Measurements from ENCODE around the gene GIPC3.
A peak's percentile ranks its signal among the peaks of the same experiment; 100 is the strongest.
"Not testable (repeated sequence)": the region's sequence is repeated elsewhere in the genome, so short reads cannot be mapped to it uniquely, and the experiment has no call there.

The GIPC3 gene

GRCh38 chr19:3618811-3619630 lies 33.7 kb downstream of the GIPC3 start:
- DNase-seq (ENCODE audit: low read depth), result no peak

GRCh38 chr19:3619631-3620012 lies 34.3 kb downstream of the GIPC3 start:
- DNase-seq (ENCODE audit: low read depth), result no peak

GRCh38 chr19:3620145-3620816 lies 35.0 kb downstream of the GIPC3 start:
- no peak for DNase-seq (ENCODE audit: low read depth)

- DNase-seq (ENCODE audit: low read depth), result no peak
These were observed 35.7 kb downstream of the GIPC3 start for GRCh38 chr19:3620817-3621547.

- DNase-seq (ENCODE audit: low read depth), result no peak
These were observed 36.4 kb downstream of the GIPC3 start for GRCh38 chr19:3621689-3622088.

GRCh38 chr19:3622224-3622623 lies 36.9 kb downstream of the GIPC3 start:
- no peak for DNase-seq (ENCODE audit: low read depth)

- DNase-seq (ENCODE audit: low read depth), result no peak
These were observed 38.4 kb downstream of the GIPC3 start for GRCh38 chr19:3623716-3624115.

GRCh38 chr19:3625996-3626472 lies 40.8 kb downstream of the GIPC3 start:
- no peak for DNase-seq (ENCODE audit: low read depth)

GRCh38 chr19:3626473-3627350 lies 41.4 kb downstream of the GIPC3 start, which contains the start of gene CACTIN:
CACTIN (minus strand) TSS chr19:3626790; CDS start chr19:3626762, 28 bp downstream.
- DNase-seq (ENCODE audit: low read depth), result peak; percentile 96

- no peak for DNase-seq (ENCODE audit: low read depth)
These were observed 42.1 kb downstream of the GIPC3 start for GRCh38 chr19:3627351-3627723.

GRCh38 chr19:3628766-3629165 lies 43.5 kb downstream of the GIPC3 start:
- not testable (repeated sequence) for DNase-seq (ENCODE audit: low read depth)

GRCh38 chr19:3631053-3631861 lies 46.0 kb downstream of the GIPC3 start:
- no peak for DNase-seq (ENCODE audit: low read depth)

GRCh38 chr19:3632098-3632497 lies 46.8 kb downstream of the GIPC3 start:
- DNase-seq (ENCODE audit: low read depth), result no peak

- no peak for DNase-seq (ENCODE audit: low read depth)
These were observed 47.7 kb downstream of the GIPC3 start for GRCh38 chr19:3632739-3633558.

GRCh38 chr19:3633559-3633988 lies 48.3 kb downstream of the GIPC3 start:
- no peak for DNase-seq (ENCODE audit: low read depth)

GRCh38 chr19:3634496-3635045 lies 49.3 kb downstream of the GIPC3 start:
- no peak for DNase-seq (ENCODE audit: low read depth)

GRCh38 chr19:3636506-3636905 lies 51.2 kb downstream of the GIPC3 start:
- no peak for DNase-seq (ENCODE audit: low read depth)

- DNase-seq (ENCODE audit: low read depth), result no peak
These were observed 51.7 kb downstream of the GIPC3 start for GRCh38 chr19:3636962-3637361.

- DNase-seq (ENCODE audit: low read depth), result no peak
These were observed 52.3 kb downstream of the GIPC3 start for GRCh38 chr19:3637621-3638020.
